LNCAP (cell line): ENCODE measurements around the gene PTPRE.

Source experiments
- CTCF ChIP-seq: fragments of 450-650 bp; IDR thresholded peaks from 2 replicates; pipeline ENCODE4 v1.5.1; 2017; ENCODE audit warnings: mild to moderate bottlenecking

Gene PTPRE

GRCh38 chr10:128029731-128030369 lies 122.9 kb downstream of the PTPRE start:
- TF ChIP-seq CTCF: no peak

- TF ChIP-seq CTCF: no peak
Measured at GRCh38 chr10:128030498-128031072, 123.7 kb downstream of the PTPRE start.

- TF ChIP-seq CTCF: no peak
Measured at GRCh38 chr10:128031216-128031615, 124.3 kb downstream of the PTPRE start.

- TF ChIP-seq CTCF: no peak
Measured at GRCh38 chr10:128032466-128032865, 125.6 kb downstream of the PTPRE start.

- peak; percentile 91 for TF ChIP-seq CTCF
Measured at GRCh38 chr10:128035557-128035973, 128.7 kb downstream of the PTPRE start.

GRCh38 chr10:128036011-128036615 lies 129.2 kb downstream of the PTPRE start:
- TF ChIP-seq CTCF: no peak

GRCh38 chr10:128036746-128037543 lies 130.0 kb downstream of the PTPRE start:
- no peak for TF ChIP-seq CTCF
